Measurements from ENCODE around the gene ZHX3. TPM values are rescaled to one million over a fixed set of nuclear protein-coding genes. Genes with fewer than 3 reads are reported as not detected.

ZHX3 gene
- total and polyA plus RNA-seq, 9 of the 15 experiments (the other 6 are each of a cell fraction or from before 2014, with no cell fraction given), result 0.80 to 14.6 (median 4.9) TPM

GRCh38 chr20:41152108-41152757, 165.3 kb downstream of the ZHX3 start:
- H3K9ac ChIP-seq (ENCODE audit: insufficient read depth in 1 of 2, low read depth in 2 of 2, low read length in 2 of 2), result peak overlapping the region in 1 of 2 experiments; percentile 21; a peak in 1 of 4 replicates
- peaks cover 4 to 23% of the 10 kb centered on the region in 2 experiments; a peak in 4 of 5 replicates for H3K4me1 ChIP-seq (replicated peaks in 1 of 2; ENCODE audit: control insufficient read depth in 2 of 2, insufficient read depth in 2 of 2, low read length in 2 of 2)
- no peak overlapping the region for H3K4me3 ChIP-seq
- WGBS (ENCODE audit: insufficient coverage, low coverage, missing lambda C conversion rate), result 57% methylated on average over 4 of the region's 5 CpGs
- TF ChIP-seq MBD1 (CRISPR knock-in tag; IDR thresholded peaks at IDR 0.05), result no peak
- no peak for TF ChIP-seq SMC3 (conservative IDR thresholded peaks at IDR 0.05; ENCODE audit: insufficient read depth, low read depth, low read length)
- no peak for TF ChIP-seq TOE1 (IDR thresholded peaks at IDR 0.05; ENCODE audit: borderline replicate concordance)
- no peak for TF ChIP-seq TOE1 (CRISPR knock-in tag; IDR thresholded peaks at IDR 0.05; ENCODE audit: borderline replicate concordance, low read depth)
- TF ChIP-seq BCOR (IDR thresholded peaks at IDR 0.05), result peak; percentile 50
- no peak for TF ChIP-seq FOXA3 (CRISPR knock-in tag; conservative IDR thresholded peaks at IDR 0.05 in 1 of 2, IDR thresholded peaks at IDR 0.05 in 1 of 2)
- TF ChIP-seq CEBPB (tag; IDR thresholded peaks at IDR 0.05), result no peak
- peak; percentile 94 for TF ChIP-seq ZFP36 (IDR thresholded peaks at IDR 0.05; ENCODE audit: low read depth, low read length, partially characterized antibody)
- no peak for TF ChIP-seq PCBP2 (IDR thresholded peaks at IDR 0.05; ENCODE audit: low read depth, low read length, poor library complexity, severe bottlenecking)
- no peak for TF ChIP-seq MXD1 (CRISPR knock-in tag; IDR thresholded peaks at IDR 0.05; ENCODE audit: borderline replicate concordance, poor library complexity, severe bottlenecking)
- H3K9me1 ChIP-seq (ENCODE audit: control insufficient read depth, insufficient read depth, low read length), result peaks cover 9% of the 10 kb centered on the region
- intact Hi-C loops (cut with micrococcal nuclease), result no loop called here
- in situ Hi-C loops (cut with MboI), result no loop called here
- DNase-seq (ENCODE audit: extremely low read depth in 1 of 4, low spot score in 3 of 4) (no peak), FAIRE-seq (no peak), ATAC-seq (no peak)
- peaks cover 65% of the 10 kb centered on the region for H4K20me1 ChIP-seq (replicated peaks; ENCODE audit: control insufficient read depth, insufficient read depth, low read length)
- CTCF ChIA-PET (ENCODE audit: low intra/inter-chr PET ratio), result no interaction called here
- no peaks in the 10 kb centered on the region for H3K36me3 ChIP-seq (ENCODE audit: control insufficient read depth, insufficient read depth, low read length)
- POLR2A ChIA-PET, result interaction anchor here (1.4 kb wide), 1 partner anchor 8 kb away, joined by 4 read pairs; no protein-coding TSS in a partner anchor
- no peak overlapping the region for H2AFZ ChIP-seq (ENCODE audit: low read depth, low read length)
- BruUV-seq (replicated peaks), result no TSS peak
- H3K9me3 ChIP-seq (replicated peaks; ENCODE audit: control insufficient read depth, insufficient read depth, low read depth, low read length), result no peaks in the 10 kb centered on the region
- no peaks in the 10 kb centered on the region for H3K27me3 ChIP-seq (ENCODE audit: control insufficient read depth in 2 of 2, insufficient read depth in 2 of 2, low read length in 2 of 2)
- H3K4me2 ChIP-seq (ENCODE audit: insufficient read depth, low read length), result no peak overlapping the region
- H3K27ac ChIP-seq (ENCODE audit: extremely low read depth, low read depth, low read length), result no peak overlapping the region
- peaks cover 50% of the 10 kb centered on the region for H3K79me2 ChIP-seq (ENCODE audit: control insufficient read depth, insufficient read depth, low read length)
